ENCODE data around the gene CEP55.

CEP55 gene

GRCh38 chr10:93566435-93567276, 70.2 kb downstream of the CEP55 start, which contains the start of gene FFAR4:
FFAR4 (plus strand) TSS chr10:93566665; CDS start chr10:93566721, 56 bp downstream.
- no peak for DNase-seq (ENCODE audit: low read depth)

GRCh38 chr10:93567277-93568104, 71.1 kb downstream of the CEP55 start:
- no peak for DNase-seq (ENCODE audit: low read depth)

GRCh38 chr10:93568105-93568390, 71.6 kb downstream of the CEP55 start:
- DNase-seq (ENCODE audit: low read depth) = no peak

GRCh38 chr10:93570383-93570782, 74.0 kb downstream of the CEP55 start:
- DNase-seq (ENCODE audit: low read depth) = no peak

GRCh38 chr10:93572606-93573005, 76.2 kb downstream of the CEP55 start:
- DNase-seq (ENCODE audit: low read depth) = no peak

- no peak for DNase-seq (ENCODE audit: low read depth)
These were observed 76.9 kb downstream of the CEP55 start for GRCh38 chr10:93573051-93573909.

GRCh38 chr10:93573924-93574323, 77.5 kb downstream of the CEP55 start:
- no peak for DNase-seq (ENCODE audit: low read depth)

- DNase-seq (ENCODE audit: low read depth) = no peak
These were observed 80.5 kb downstream of the CEP55 start for GRCh38 chr10:93576888-93577287.

- DNase-seq (ENCODE audit: low read depth) = no peak
These were observed 81.2 kb downstream of the CEP55 start for GRCh38 chr10:93577565-93577964.

Measured in stimulated activated CD8-positive, alpha-beta memory T cell treated with anti-CD3 and anti-CD28 coated beads, Interleukin-12 subunit alpha, Interleukin-12 subunit beta, amount 100 ng/mL, for 1 hour (primary cell).